ENCODE results near the gene ICAM5.

DNA sequence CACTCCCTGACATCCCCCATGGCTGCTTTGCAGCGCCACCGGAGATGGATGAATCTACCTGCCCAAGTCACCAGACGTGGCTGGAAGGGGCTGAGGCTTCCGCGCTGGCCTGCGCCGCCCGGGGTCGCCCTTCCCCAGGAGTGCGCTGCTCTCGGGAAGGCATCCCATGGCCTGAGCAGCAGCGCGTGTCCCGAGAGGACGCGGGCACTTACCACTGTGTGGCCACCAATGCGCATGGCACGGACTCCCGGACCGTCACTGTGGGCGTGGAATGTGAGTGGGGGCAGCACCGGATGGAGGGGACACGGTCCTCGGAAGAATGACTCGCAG, 4.6 kb downstream of the ICAM5 start:
- TF ChIP-seq FOXM1 (IDR thresholded peaks at IDR 0.05; ENCODE audit: borderline replicate concordance): no peak
- no peak for TF ChIP-seq HDGF (IDR thresholded peaks at IDR 0.05; ENCODE audit: borderline replicate concordance)
- no peak for TF ChIP-seq LEF1 (IDR thresholded peaks at IDR 0.05; ENCODE audit: borderline replicate concordance)
- TF ChIP-seq NFRKB (IDR thresholded peaks at IDR 0.05): no peak
- TF ChIP-seq ELF4 (IDR thresholded peaks at IDR 0.05): no peak
- TF ChIP-seq SUZ12 (IDR thresholded peaks at IDR 0.05): no peak
- no peak for TF ChIP-seq SP1 (IDR thresholded peaks at IDR 0.05)
- TF ChIP-seq L3MBTL2 (conservative IDR thresholded peaks at IDR 0.05): no peak

All from HEK293T (cell line).